Measurements from ENCODE around the gene GALNT11. TPM values are rescaled to one million over a fixed set of nuclear protein-coding genes. Genes with fewer than 3 reads are reported as not detected.

Gene GALNT11
- total RNA-seq, 1 donor from 2014 or later, result 34.1 TPM

DNA sequence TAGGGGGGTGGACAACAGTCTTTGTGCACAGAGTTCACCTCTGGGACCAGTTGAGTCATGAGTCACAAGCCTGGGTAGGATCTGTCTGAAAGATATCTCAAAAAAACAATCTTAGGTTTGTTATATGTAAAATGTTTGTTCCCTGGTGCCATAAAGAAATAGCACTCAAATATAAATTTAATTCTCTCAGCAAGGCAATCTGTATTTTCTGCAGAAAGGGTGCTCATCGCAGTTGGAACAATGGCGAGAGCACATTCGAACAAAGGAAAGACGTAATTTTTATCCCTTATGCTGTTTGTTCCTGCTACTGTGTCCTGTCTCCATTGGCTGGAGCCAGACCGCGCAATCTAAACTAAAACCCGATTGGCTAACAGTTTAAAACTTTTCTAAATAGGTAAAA, 63.7 kb downstream of the GALNT11 start:
- Mint-ChIP-seq H3K9me3 (ENCODE audit: unreplicated experiment) (peaks cover 16% of the 10 kb centered on the region), H3K27ac (ENCODE audit: unreplicated experiment) (no peak overlapping the region), H3K4me1 (ENCODE audit: unreplicated experiment) (peaks cover 6% of the 10 kb centered on the region), H3K27me3 (ENCODE audit: unreplicated experiment) (no peaks in the 10 kb centered on the region), H3K36me3 (ENCODE audit: unreplicated experiment) (peaks cover 14% of the 10 kb centered on the region), H3K4me3 (ENCODE audit: unreplicated experiment) (no peak overlapping the region)
- no peak for DNase-seq (ENCODE audit: extremely low spot score, unreplicated experiment)
- TF ChIP-seq, protein P1, sequence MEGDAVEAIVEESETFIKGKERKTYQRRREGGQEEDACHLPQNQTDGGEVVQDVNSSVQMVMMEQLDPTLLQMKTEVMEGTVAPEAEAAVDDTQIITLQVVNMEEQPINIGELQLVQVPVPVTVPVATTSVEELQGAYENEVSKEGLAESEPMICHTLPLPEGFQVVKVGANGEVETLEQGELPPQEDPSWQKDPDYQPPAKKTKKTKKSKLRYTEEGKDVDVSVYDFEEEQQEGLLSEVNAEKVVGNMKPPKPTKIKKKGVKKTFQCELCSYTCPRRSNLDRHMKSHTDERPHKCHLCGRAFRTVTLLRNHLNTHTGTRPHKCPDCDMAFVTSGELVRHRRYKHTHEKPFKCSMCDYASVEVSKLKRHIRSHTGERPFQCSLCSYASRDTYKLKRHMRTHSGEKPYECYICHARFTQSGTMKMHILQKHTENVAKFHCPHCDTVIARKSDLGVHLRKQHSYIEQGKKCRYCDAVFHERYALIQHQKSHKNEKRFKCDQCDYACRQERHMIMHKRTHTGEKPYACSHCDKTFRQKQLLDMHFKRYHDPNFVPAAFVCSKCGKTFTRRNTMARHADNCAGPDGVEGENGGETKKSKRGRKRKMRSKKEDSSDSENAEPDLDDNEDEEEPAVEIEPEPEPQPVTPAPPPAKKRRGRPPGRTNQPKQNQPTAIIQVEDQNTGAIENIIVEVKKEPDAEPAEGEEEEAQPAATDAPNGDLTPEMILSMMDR (IDR thresholded peaks at IDR 0.05), result no peak

DNA sequence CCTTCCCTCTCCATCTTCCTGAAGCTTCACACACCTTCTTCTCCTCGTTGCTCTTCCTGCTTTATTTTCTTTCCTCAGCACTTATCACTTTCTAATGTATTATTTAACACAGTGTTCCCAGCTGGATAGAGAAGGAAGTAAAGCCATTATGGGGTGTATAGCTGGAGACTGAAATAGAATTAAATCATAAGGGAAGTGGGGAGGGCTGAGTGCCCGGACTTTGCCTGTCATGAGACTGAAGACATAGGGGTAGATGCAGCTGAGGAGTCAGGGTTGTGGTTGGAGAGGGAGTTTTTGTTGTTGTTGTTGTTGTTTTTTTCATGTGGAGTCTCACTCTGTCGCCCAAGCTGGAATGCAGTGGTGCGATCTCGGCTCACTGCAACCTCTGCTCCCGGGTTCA, 65.3 kb downstream of the GALNT11 start:
- Mint-ChIP-seq H3K4me1 (ENCODE audit: unreplicated experiment) (peaks cover 6% of the 10 kb centered on the region), H3K36me3 (ENCODE audit: unreplicated experiment) (peaks cover 19% of the 10 kb centered on the region), H3K27ac (ENCODE audit: unreplicated experiment) (no peak overlapping the region), H3K4me3 (ENCODE audit: unreplicated experiment) (no peak overlapping the region), H3K27me3 (ENCODE audit: unreplicated experiment) (no peaks in the 10 kb centered on the region), H3K9me3 (ENCODE audit: unreplicated experiment) (peaks cover 16% of the 10 kb centered on the region)
- TF ChIP-seq, protein P1 (IDR thresholded peaks at IDR 0.05), result no peak
- DNase-seq (ENCODE audit: extremely low spot score, unreplicated experiment), result no peak

DNA sequence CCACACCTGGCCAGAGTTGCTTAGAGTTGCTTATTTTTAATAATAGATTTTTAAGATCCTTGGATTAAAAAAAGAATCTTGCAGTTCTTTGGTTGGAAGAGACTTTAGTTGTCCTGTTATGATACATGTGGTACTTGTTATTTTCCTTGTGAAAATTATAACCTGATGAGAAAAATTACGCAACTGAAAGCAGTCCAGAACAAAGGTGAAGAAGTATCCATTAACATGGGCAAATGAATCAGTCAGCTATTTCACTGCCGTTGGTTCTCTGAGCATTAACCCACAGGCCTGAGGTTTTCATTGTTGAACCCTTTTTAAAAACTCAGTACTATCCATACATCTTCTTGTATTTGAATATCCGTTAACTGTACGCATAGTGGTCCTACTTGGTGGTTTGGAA, 68.2 kb downstream of the GALNT11 start:
- TF ChIP-seq, protein P1 (IDR thresholded peaks at IDR 0.05), result no peak
- peaks cover 9% of the 10 kb centered on the region for H3K9me3 Mint-ChIP-seq (ENCODE audit: unreplicated experiment)
- H3K36me3 Mint-ChIP-seq (ENCODE audit: unreplicated experiment), result peaks cover 19% of the 10 kb centered on the region
- H3K4me1 Mint-ChIP-seq (ENCODE audit: unreplicated experiment), result peaks cover 1% of the 10 kb centered on the region
- no peak for DNase-seq (ENCODE audit: extremely low spot score, unreplicated experiment)
- H3K27me3 Mint-ChIP-seq (ENCODE audit: unreplicated experiment), result no peaks in the 10 kb centered on the region
- H3K27ac Mint-ChIP-seq (ENCODE audit: unreplicated experiment), result no peak overlapping the region
- no peak overlapping the region for H3K4me3 Mint-ChIP-seq (ENCODE audit: unreplicated experiment)

DNA sequence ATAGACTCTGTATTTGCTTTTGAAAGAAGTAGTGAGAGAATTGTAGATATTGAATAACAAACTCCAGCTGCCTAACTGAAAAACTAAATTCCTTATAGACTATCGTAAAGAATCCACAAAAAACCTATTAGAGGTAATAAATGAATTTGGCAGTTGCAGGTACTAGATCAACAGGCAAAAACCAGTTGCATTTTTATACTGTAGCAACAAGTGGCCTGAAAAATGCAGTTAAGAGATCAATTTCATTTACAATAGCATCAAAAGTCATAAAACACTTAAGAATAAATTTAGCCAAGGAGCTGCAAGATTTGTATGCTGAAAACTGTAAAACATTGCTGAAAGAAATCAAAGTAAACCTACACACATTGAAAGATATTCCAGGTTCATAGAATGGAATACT, 70.3 kb downstream of the GALNT11 start:
- Mint-ChIP-seq H3K27ac (ENCODE audit: unreplicated experiment) (no peak overlapping the region), H3K4me1 (ENCODE audit: unreplicated experiment) (peaks cover 1% of the 10 kb centered on the region), H3K4me3 (ENCODE audit: unreplicated experiment) (no peak overlapping the region), H3K9me3 (ENCODE audit: unreplicated experiment) (no peaks in the 10 kb centered on the region), H3K27me3 (ENCODE audit: unreplicated experiment) (no peaks in the 10 kb centered on the region), H3K36me3 (ENCODE audit: unreplicated experiment) (peaks cover 10% of the 10 kb centered on the region)
- DNase-seq (ENCODE audit: extremely low spot score, unreplicated experiment), result no peak
- TF ChIP-seq, protein P1 (IDR thresholded peaks at IDR 0.05), result no peak

DNA sequence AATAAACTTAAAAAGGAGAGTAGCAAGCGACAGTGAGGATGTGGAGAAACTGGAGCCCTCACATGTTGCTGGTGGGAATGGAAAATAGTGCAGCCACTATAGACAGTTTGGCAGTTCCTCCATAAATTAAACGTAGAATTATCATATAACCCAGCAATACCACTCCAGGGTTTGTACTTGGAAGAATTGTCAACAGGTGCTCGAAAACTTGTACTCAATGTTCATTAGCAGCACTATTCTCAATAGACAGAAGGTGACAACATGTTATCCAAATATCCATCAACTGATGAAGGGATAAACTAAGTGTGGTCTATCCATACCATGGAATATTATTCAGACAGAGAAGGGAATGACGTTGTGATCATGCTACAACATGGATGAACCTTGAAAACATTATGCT, 71.9 kb downstream of the GALNT11 start:
- Mint-ChIP-seq H3K27ac (ENCODE audit: unreplicated experiment) (no peak overlapping the region), H3K4me3 (ENCODE audit: unreplicated experiment) (no peak overlapping the region), H3K4me1 (ENCODE audit: unreplicated experiment) (no peaks in the 10 kb centered on the region), H3K27me3 (ENCODE audit: unreplicated experiment) (no peaks in the 10 kb centered on the region), H3K36me3 (ENCODE audit: unreplicated experiment) (peaks cover 17% of the 10 kb centered on the region), H3K9me3 (ENCODE audit: unreplicated experiment) (no peaks in the 10 kb centered on the region)
- TF ChIP-seq, protein P1 (IDR thresholded peaks at IDR 0.05), result no peak
- no peak for DNase-seq (ENCODE audit: extremely low spot score, unreplicated experiment)

Data from osteocyte (in vitro differentiated cells).